Bronchial epithelial cell (primary cell): ENCODE data around the gene PCGF5. TPM values are rescaled to one million over a fixed set of nuclear protein-coding genes. Genes with fewer than 3 reads are reported as not detected.
"Not testable (repeated sequence)": the region's sequence is repeated elsewhere in the genome, so short reads cannot be mapped to it uniquely, and the experiment has no call there.

Source experiments
- DNase-seq: peaks from one replicate; pipeline ENCODE4 v3.0.0-alpha.2; 2010; ENCODE audit warnings: low read depth
- FAIRE-seq: peaks from 2 replicates; lab custom pipeline; 2011; peaks lifted over from hg19 to GRCh38; lab: Jason Lieb, UNC
- H3K27me3 ChIP-seq: 2 replicates; pipeline ENCODE4 v1.5.1; 2011; ENCODE audit warnings: low read length; ENCODE audit not compliant: control insufficient read depth, insufficient read depth
- H3K36me3 ChIP-seq: 2 replicates; pipeline ENCODE4 v1.5.1; 2011; ENCODE audit warnings: low read length; ENCODE audit not compliant: control insufficient read depth, insufficient read depth
- H3K4me3 ChIP-seq: 2 replicates; pipeline ENCODE4 v1.5.1; 2011; ENCODE audit warnings: mild to moderate bottlenecking, low read depth, low read length, control low read depth
- total RNA-seq: library from RNA; depleted of rRNA; stranded (reverse); fragments of >200 nt; gene quantifications from 2 replicates; pipeline ENCODE4 v1.2.1, GENCODE V29; 2014
- TF ChIP-seq, protein P1 (sequence below): IDR thresholded peaks from 2 replicates; pipeline ENCODE4 v1.5.1; 2011; ENCODE audit warnings: mild to moderate bottlenecking, moderate library complexity, low read length, control low read depth, inconsistent platforms; ENCODE audit not compliant: insufficient read depth, severe bottlenecking

Gene PCGF5
- total RNA-seq, 1 donor from 2014 or later = 29.7 TPM

DNA sequence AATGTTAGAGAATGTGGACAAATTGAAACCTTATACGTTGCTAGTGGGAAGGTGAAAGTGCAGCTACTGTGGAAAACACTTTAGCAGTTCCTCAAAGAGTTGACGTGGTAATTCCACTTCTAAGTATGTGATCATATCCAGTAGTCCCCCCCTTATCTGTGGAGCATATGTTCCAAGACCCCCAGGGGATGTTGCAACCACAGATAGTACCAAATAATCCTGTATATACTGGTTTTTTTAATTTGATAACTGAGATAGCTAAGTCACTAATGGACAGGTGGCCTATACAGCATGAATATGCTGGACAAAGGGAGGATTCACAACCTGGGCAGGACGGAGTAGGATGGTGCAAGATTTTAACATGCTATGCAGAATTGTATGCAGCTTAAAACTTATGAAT, 36.8 kb downstream of the PCGF5 start:
- TF ChIP-seq, protein P1, sequence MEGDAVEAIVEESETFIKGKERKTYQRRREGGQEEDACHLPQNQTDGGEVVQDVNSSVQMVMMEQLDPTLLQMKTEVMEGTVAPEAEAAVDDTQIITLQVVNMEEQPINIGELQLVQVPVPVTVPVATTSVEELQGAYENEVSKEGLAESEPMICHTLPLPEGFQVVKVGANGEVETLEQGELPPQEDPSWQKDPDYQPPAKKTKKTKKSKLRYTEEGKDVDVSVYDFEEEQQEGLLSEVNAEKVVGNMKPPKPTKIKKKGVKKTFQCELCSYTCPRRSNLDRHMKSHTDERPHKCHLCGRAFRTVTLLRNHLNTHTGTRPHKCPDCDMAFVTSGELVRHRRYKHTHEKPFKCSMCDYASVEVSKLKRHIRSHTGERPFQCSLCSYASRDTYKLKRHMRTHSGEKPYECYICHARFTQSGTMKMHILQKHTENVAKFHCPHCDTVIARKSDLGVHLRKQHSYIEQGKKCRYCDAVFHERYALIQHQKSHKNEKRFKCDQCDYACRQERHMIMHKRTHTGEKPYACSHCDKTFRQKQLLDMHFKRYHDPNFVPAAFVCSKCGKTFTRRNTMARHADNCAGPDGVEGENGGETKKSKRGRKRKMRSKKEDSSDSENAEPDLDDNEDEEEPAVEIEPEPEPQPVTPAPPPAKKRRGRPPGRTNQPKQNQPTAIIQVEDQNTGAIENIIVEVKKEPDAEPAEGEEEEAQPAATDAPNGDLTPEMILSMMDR = no peak
- DNase-seq (no peak), FAIRE-seq (no peak)
- peaks cover 2% of the 10 kb centered on the region for H3K36me3 ChIP-seq
- H3K4me3 ChIP-seq = no peak overlapping the region
- H3K27me3 ChIP-seq = no peaks in the 10 kb centered on the region

DNA sequence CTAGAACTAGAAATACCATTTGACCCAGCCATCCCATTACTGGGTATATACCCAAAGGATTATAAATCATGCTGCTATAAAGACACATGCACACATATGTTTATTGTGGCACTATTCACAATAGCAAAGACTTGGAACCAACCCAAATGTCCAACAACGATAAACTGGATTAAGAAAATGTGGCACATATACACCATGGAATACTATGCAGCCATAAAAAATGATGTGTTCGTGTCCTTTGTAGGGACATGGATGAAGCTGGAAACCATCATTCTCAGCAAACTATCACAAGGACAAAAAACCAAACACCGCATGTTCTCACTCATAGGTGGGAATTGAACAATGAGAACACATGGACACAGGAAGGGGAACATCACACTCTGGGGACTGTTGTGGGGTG, 40.0 kb downstream of the PCGF5 start:
- FAIRE-seq, H3K27me3 ChIP-seq, DNase-seq, H3K4me3 ChIP-seq, H3K36me3 ChIP-seq: not testable (repeated sequence)

DNA sequence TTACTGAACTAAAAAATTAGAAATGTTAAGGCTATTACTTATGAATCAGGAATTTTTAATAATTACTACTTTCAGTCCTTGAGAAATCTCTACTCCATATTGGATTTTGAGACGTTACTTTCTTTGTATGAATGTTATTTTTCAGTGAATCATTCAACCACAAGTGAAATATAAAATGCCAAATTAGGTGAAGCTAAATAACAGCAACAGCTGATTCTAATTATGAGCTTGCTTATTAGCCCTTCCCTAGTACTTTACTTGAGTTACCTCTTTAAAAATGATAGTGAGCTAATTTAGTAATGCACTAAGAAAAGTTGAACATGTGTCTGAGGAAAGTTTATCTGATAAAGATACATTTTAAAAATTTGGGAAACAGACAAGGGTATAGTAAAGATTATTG, 51.4 kb downstream of the PCGF5 start:
- Histone ChIP-seq H3K27me3 (no peaks in the 10 kb centered on the region), H3K4me3 (no peak overlapping the region), H3K36me3 (no peaks in the 10 kb centered on the region)
- FAIRE-seq (no peak), DNase-seq (no peak)
- TF ChIP-seq, protein P1 = no peak

DNA sequence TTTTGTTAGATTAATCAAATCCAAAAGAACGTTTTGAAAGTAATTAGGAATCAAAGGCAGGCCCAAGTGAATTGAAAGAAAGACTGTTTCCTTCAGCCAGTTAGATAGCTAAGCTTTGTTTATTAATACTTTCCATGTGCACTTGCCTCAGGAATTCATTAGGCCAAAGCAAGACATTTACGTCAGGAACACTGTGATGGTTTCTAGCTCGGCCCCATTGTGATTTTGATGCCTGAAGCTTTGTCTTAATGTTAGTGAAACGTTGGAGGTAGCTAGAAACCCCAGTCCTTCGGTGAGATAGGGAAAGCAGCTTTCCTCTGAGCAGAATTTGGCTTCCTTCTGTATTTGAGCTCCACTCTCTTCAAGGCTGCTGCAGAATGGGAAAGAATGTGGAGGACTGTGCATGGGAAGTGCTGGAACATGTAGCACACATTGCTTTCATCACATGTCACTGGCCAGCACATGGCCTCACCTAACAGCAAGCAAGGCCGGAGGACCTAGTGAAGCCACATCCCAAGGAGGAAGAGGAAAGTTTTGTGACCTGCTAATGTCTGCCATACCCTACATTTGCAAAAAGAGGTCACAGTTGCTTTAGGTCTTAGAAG, 64.1 kb downstream of the PCGF5 start:
- no peaks in the 10 kb centered on the region for H3K36me3 ChIP-seq
- TF ChIP-seq, protein P1 = no peak
- DNase-seq = no peak
- peak; percentile 90 for FAIRE-seq
- H3K27me3 ChIP-seq = no peaks in the 10 kb centered on the region
- no peak overlapping the region for H3K4me3 ChIP-seq

DNA sequence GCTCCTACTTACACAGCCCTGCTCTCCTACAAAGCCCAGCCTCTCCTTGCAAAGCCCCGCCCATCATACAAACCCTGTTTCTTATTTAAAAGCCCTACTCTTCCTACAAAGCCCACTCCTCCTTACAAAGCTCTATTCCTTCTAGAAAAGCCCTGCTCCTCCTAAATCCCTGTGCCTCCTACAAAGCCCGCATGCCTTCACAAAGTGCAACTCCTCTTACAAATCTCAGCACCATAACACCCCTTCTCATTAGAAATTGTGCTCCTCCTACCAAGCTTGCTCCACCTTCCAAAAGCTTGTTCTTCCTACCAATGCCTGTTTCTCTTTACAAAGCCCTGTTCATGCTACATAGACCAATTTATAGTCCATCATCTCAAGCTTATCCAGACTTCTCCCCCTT, 66.1 kb downstream of the PCGF5 start:
- no peak for DNase-seq
- H3K4me3 ChIP-seq = no peak overlapping the region
- TF ChIP-seq, protein P1 = no peak
- H3K27me3 ChIP-seq = no peaks in the 10 kb centered on the region
- FAIRE-seq = no peak
- no peaks in the 10 kb centered on the region for H3K36me3 ChIP-seq

DNA sequence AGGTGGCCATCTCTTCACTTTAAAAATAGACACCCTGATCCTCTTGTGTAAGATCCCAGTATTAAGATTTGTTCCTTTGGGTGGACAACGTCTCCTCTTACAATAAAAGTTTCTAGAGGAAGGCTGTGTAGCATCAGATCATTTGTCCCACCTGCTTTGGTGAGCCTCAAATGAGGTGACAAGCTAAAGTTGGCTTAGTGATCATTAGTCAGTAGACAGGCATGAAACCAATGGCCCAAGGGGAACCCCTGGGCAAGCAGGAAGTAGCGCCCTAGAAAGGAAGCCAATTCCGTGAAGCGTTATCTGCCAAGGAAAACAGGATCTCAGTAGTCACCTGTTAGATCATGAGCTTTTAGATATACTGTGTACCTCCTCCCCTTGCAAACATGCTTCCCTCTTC, 66.8 kb downstream of the PCGF5 start:
- Histone ChIP-seq H3K27me3 (no peaks in the 10 kb centered on the region), H3K36me3 (no peaks in the 10 kb centered on the region), H3K4me3 (no peak overlapping the region)
- DNase-seq (peak; percentile 18), FAIRE-seq (no peak)
- TF ChIP-seq, protein P1 = no peak
